Neural progenitor cell (in vitro differentiated cells): Measurements from ENCODE around the gene CDCA4. TPM values are rescaled to one million over a fixed set of nuclear protein-coding genes. Genes with fewer than 3 reads are reported as not detected.

Source experiments
- DNase-seq: peaks from one replicate; pipeline ENCODE4 v3.0.0-alpha.2; 2016; ENCODE audit warnings: low spot score
- H2AFZ ChIP-seq: fragments of 200-600 bp; sonication (generic); replicated peaks from 2 replicates; pipeline ENCODE4 v1.6.1; 2016; ENCODE audit warnings: antibody characterized with exemption
- H3F3A ChIP-seq: fragments of 200-600 bp; sonication (generic); 2 replicates; pipeline ENCODE4 v1.6.1; 2016; ENCODE audit warnings: antibody characterized with exemption, low read depth
- H3K27ac ChIP-seq: fragments of 200-600 bp; sonication (generic); 2 replicates; pipeline ENCODE4 v1.5.1; 2016; ENCODE audit warnings: mild to moderate bottlenecking
- H3K27me3 ChIP-seq: fragments of 200-600 bp; sonication (generic); 2 replicates; pipeline ENCODE4 v1.6.1; 2016; ENCODE audit warnings: mild to moderate bottlenecking, moderate library complexity
- H3K36me3 ChIP-seq: fragments of 200-600 bp; sonication (generic); 2 replicates; pipeline ENCODE4 v1.5.1; 2016
- H3K4me1 ChIP-seq: fragments of 200-600 bp; sonication (generic); 2 replicates; pipeline ENCODE4 v1.6.1; 2016; ENCODE audit warnings: mixed run types
- H3K4me2 ChIP-seq: fragments of 200-600 bp; sonication (generic); 2 replicates; pipeline ENCODE4 v1.6.1; 2016
- H3K4me3 ChIP-seq: fragments of 200-600 bp; sonication (generic); 2 replicates; pipeline ENCODE4 v1.5.1; 2016
- H3K79me2 ChIP-seq: fragments of 200-600 bp; sonication (generic); 2 replicates; pipeline ENCODE4 v1.6.1; 2016; ENCODE audit warnings: low read depth
- H3K9ac ChIP-seq: fragments of 200-600 bp; sonication (generic); 2 replicates; pipeline ENCODE4 v1.6.1; 2016
- H3K9me3 ChIP-seq: fragments of 200-600 bp; sonication (generic); 2 replicates; pipeline ENCODE4 v1.5.1; 2016; ENCODE audit warnings: low read depth
- H4K20me1 ChIP-seq: fragments of 200-600 bp; sonication (generic); 2 replicates; pipeline ENCODE4 v1.6.1; 2016; ENCODE audit warnings: low read depth
- H3K27ac Mint-ChIP-seq: 3 replicates; pipeline ENCODE4 v1.8.0; 2021; ENCODE audit warnings: mixed read lengths
- H3K27me3 Mint-ChIP-seq: 2 replicates; pipeline ENCODE4 v1.8.0; 2022; ENCODE audit warnings: low read depth, mild to moderate bottlenecking, inconsistent platforms, moderate library complexity, mixed read lengths; ENCODE audit not compliant: insufficient read depth
- H3K36me3 Mint-ChIP-seq: 3 replicates; pipeline ENCODE4 v1.8.0; 2021; ENCODE audit warnings: mixed read lengths
- H3K4me1 Mint-ChIP-seq: 3 replicates; pipeline ENCODE4 v1.8.0; 2021; ENCODE audit warnings: mixed read lengths
- H3K4me3 Mint-ChIP-seq: 3 replicates; pipeline ENCODE4 v1.8.0; 2021; ENCODE audit warnings: mild to moderate bottlenecking, moderate library complexity, mixed read lengths
- H3K9me3 Mint-ChIP-seq: 3 replicates; pipeline ENCODE4 v1.8.0; 2020; ENCODE audit warnings: mixed read lengths
- CTCF ChIP-seq: fragments of 200-600 bp; sonication (generic); IDR thresholded peaks from 2 replicates; pipeline ENCODE4 v1.5.1; 2017; ENCODE audit warnings: antibody characterized with exemption, mild to moderate bottlenecking
- EZH2 ChIP-seq: fragments of 200-600 bp; sonication (generic); IDR thresholded peaks from 2 replicates; pipeline ENCODE4 v1.6.1; 2017; ENCODE audit warnings: antibody characterized with exemption, mild to moderate bottlenecking, moderate library complexity
- EZH2phosphoT487 ChIP-seq: fragments of 200-600 bp; sonication (generic); IDR thresholded peaks from 2 replicates; pipeline ENCODE4 v1.6.1; 2017; ENCODE audit warnings: antibody characterized with exemption
- total RNA-seq: library from RNA; depleted of rRNA; stranded (reverse); fragments of >200 nt; gene quantifications from 2 replicates; pipeline ENCODE4 v1.2.3, GENCODE V29; 2015; ENCODE audit warnings: low replicate concordance

The CDCA4 gene
- total RNA-seq, 1 donor from 2014 or later = 56.6 TPM

GRCh38 chr14:105053421-105053820 is 32.5 kb upstream of the CDCA4 start:
- TF ChIP-seq EZH2phosphoT487 (no peak), CTCF (no peak), EZH2 (no peak)
- H3F3A ChIP-seq = peaks cover 6% of the 10 kb centered on the region
- H3K27me3 ChIP-seq = peaks cover 19% of the 10 kb centered on the region
- H3K4me1 ChIP-seq = peaks cover 10% of the 10 kb centered on the region
- H3K4me3 ChIP-seq = no peak overlapping the region
- no peaks in the 10 kb centered on the region for H3K36me3 Mint-ChIP-seq
- no peaks in the 10 kb centered on the region for H3K79me2 ChIP-seq
- no peaks in the 10 kb centered on the region for H3K36me3 ChIP-seq
- peaks cover 6% of the 10 kb centered on the region for H3K4me1 Mint-ChIP-seq
- H3K4me2 ChIP-seq = no peak overlapping the region
- no peak overlapping the region for H3K27ac Mint-ChIP-seq
- H2AFZ ChIP-seq = no peak overlapping the region
- H3K9me3 Mint-ChIP-seq = no peaks in the 10 kb centered on the region
- H3K27me3 Mint-ChIP-seq = peaks cover 25% of the 10 kb centered on the region
- no peak overlapping the region for H3K4me3 Mint-ChIP-seq
- H3K27ac ChIP-seq = no peak overlapping the region
- no peaks in the 10 kb centered on the region for H3K9me3 ChIP-seq
- H3K9ac ChIP-seq = no peak overlapping the region
- H4K20me1 ChIP-seq = no peaks in the 10 kb centered on the region
- DNase-seq = no peak

GRCh38 chr14:105052110-105052458 is 31.2 kb upstream of the CDCA4 start:
- Histone ChIP-seq H3K4me2 (no peak overlapping the region), H3K9ac (no peak overlapping the region), H3K4me1 (peaks cover 10% of the 10 kb centered on the region), H3F3A (peaks cover 4% of the 10 kb centered on the region), H3K27me3 (peaks cover 19% of the 10 kb centered on the region), H3K4me3 (no peak overlapping the region), H4K20me1 (no peaks in the 10 kb centered on the region), H2AFZ (no peak overlapping the region), H3K9me3 (no peaks in the 10 kb centered on the region), H3K27ac (no peak overlapping the region), H3K79me2 (no peaks in the 10 kb centered on the region), H3K36me3 (no peaks in the 10 kb centered on the region)
- H3K9me3 Mint-ChIP-seq = no peaks in the 10 kb centered on the region
- H3K27me3 Mint-ChIP-seq = peaks cover 25% of the 10 kb centered on the region
- no peak overlapping the region for H3K4me3 Mint-ChIP-seq
- TF ChIP-seq EZH2 (no peak), CTCF (no peak), EZH2phosphoT487 (no peak)
- H3K36me3 Mint-ChIP-seq = no peaks in the 10 kb centered on the region
- DNase-seq = no peak
- no peak overlapping the region for H3K27ac Mint-ChIP-seq
- peaks cover 6% of the 10 kb centered on the region for H3K4me1 Mint-ChIP-seq

GRCh38 chr14:105051182-105052109 is 30.6 kb upstream of the CDCA4 start:
- Histone ChIP-seq H3K27me3 (peaks cover 12% of the 10 kb centered on the region), H3K4me1 (peaks cover 8% of the 10 kb centered on the region), H3K27ac (no peak overlapping the region), H3K9ac (no peak overlapping the region), H3K36me3 (no peaks in the 10 kb centered on the region), H3K9me3 (no peaks in the 10 kb centered on the region), H3K79me2 (no peaks in the 10 kb centered on the region), H2AFZ (no peak overlapping the region), H3K4me3 (no peak overlapping the region), H3K4me2 (no peak overlapping the region), H3F3A (no peaks in the 10 kb centered on the region), H4K20me1 (no peaks in the 10 kb centered on the region)
- Mint-ChIP-seq H3K27me3 (peaks cover 25% of the 10 kb centered on the region), H3K36me3 (no peaks in the 10 kb centered on the region), H3K9me3 (no peaks in the 10 kb centered on the region), H3K4me1 (peaks cover 5% of the 10 kb centered on the region), H3K27ac (no peak overlapping the region), H3K4me3 (no peak overlapping the region)
- TF ChIP-seq CTCF = no peak
- no peak for TF ChIP-seq EZH2
- no peak for TF ChIP-seq EZH2phosphoT487
- DNase-seq = no peak
